K562 (cell line): Measurements from ENCODE around the gene WDR45B. TPM values are rescaled to one million over a fixed set of nuclear protein-coding genes. Genes with fewer than 3 reads are reported as not detected.

ENCODE experiments used
- BMI1 ChIP-seq: fragments of 150-350 bp; IDR thresholded peaks from 2 replicates; pipeline ENCODE4 v1.6.1; 2014; ENCODE audit warnings: low read length
- CBFA2T3 ChIP-seq: fragments of 450-650 bp; IDR thresholded peaks from 2 replicates; pipeline ENCODE4 v1.6.1; 2017
- ELK3 ChIP-seq: fragments of 450-650 bp; formaldehyde crosslinking; IDR thresholded peaks from 2 replicates; pipeline ENCODE4 v1.4.0; 2020; ENCODE audit warnings: mild to moderate bottlenecking
- JUND ChIP-seq, 2 experiments: IDR thresholded peaks; 2 replicates in 1 of 2; 3 replicates in 1 of 2; pipeline ENCODE4 v1.6.1; 2011; ENCODE audit warnings: borderline replicate concordance in 2 of 2, low read depth in 2 of 2, low read length in 2 of 2, improper control_type of control experiment in 1 of 2, missing biosample characterization in 1 of 2, missing genetic modification characterization in 1 of 2, missing genetic modification reagents in 1 of 2
- L3MBTL2 ChIP-seq: fragments of 450-650 bp; IDR thresholded peaks from 2 replicates; pipeline ENCODE4 v1.6.1; 2016; ENCODE audit warnings: mild to moderate bottlenecking, moderate library complexity
- MLLT1 ChIP-seq, 2 experiments: fragments of 450-650 bp; IDR thresholded peaks; 2 replicates each; pipeline ENCODE4 v1.6.1; 2016
- MYNN ChIP-seq, 2 experiments: sonication (generic); formaldehyde crosslinking in 1 of 2; IDR thresholded peaks; 2 replicates each; pipeline versions ENCODE4 v1.5.0 to v1.6.1; 2016 to 2020; ENCODE audit warnings: antibody characterized with exemption in 1 of 2, missing genetic modification reagents in 1 of 2
- POLR2A ChIP-seq: fragments of 450-650 bp; conservative IDR thresholded peaks from 2 replicates; pipeline ENCODE4 v1.6.1; 2016
- TCF3 ChIP-seq: sonication (generic); formaldehyde crosslinking; IDR thresholded peaks from 2 replicates; pipeline ENCODE4 v1.4.0; 2020; ENCODE audit warnings: mild to moderate bottlenecking, missing genetic modification reagents
- TFAP4 ChIP-seq: sonication (generic); formaldehyde crosslinking; IDR thresholded peaks from 2 replicates; pipeline ENCODE4 v1.8.0; 2022; ENCODE audit warnings: missing genetic modification reagents, mild to moderate bottlenecking, moderate library complexity, borderline replicate concordance
- ZFP30 ChIP-seq: fragments of 250-450 bp; sonication (Bioruptor Pico); IDR thresholded peaks from 2 replicates; pipeline ENCODE4 v1.8.0; 2022; ENCODE audit warnings: moderate library complexity, mild to moderate bottlenecking, inconsistent platforms, borderline replicate concordance
- ZNF280B ChIP-seq: fragments of 250-450 bp; sonication (Bioruptor Pico); IDR thresholded peaks from 2 replicates; pipeline ENCODE4 v1.5.1; 2021; ENCODE audit warnings: mild to moderate bottlenecking
- ZNF436 ChIP-seq: fragments of 250-450, 450-650 bp; sonication (Bioruptor Pico); formaldehyde crosslinking; IDR thresholded peaks from 2 replicates; pipeline ENCODE4 v1.7.0; 2020; ENCODE audit warnings: mild to moderate bottlenecking
- ZZZ3 ChIP-seq: fragments of 450-650 bp; IDR thresholded peaks from 2 replicates; pipeline ENCODE4 v1.6.1; 2016; ENCODE audit warnings: antibody characterized with exemption, mild to moderate bottlenecking, moderate library complexity
- polyA plus RNA-seq, 8 experiments: library from polyadenylated mRNA; depleted of rRNA in 4 of 8; stranded (reverse) in 5 of 8; unstranded in 3 of 8; fragments of >200 nt; fragmentation: Nextera tagmentation in 2 of 8; fragmentation: Illumina TruSeq in 1 of 8; extraction: Ambion mirVana in 2 of 8; extraction: Trizol in 1 of 8; gene quantifications; 2 replicates each; pipeline versions ENCODE4 v1.2.1 to v1.2.3, GENCODE V29; 2011 to 2014; ENCODE audit warnings: inconsistent platforms in 1 of 8, missing spikeins in 1 of 8
- total RNA-seq, 7 experiments: library from RNA; depleted of rRNA in 6 of 7; stranded (reverse); fragments of >200 nt in 6 of 7; fragmentation: Illumina TruSeq in 2 of 7; extraction: Trizol in 2 of 7; gene quantifications; 2 replicates each; pipeline versions ENCODE4 v1.2.1 to v1.2.3, GENCODE V29; 2011 to 2021; ENCODE audit warnings: low replicate concordance in 1 of 7
- TF ChIP-seq, protein P1 (sequence below): sonication (generic); formaldehyde crosslinking; IDR thresholded peaks from 2 replicates; pipeline ENCODE4 v1.8.1; 2023; ENCODE audit warnings: mild to moderate bottlenecking, missing genetic modification reagents
- TF ChIP-seq, protein P2 (sequence below): fragments of 250-450 bp; sonication (Bioruptor Pico); IDR thresholded peaks from 2 replicates; pipeline ENCODE4 v1.4.0; 2020; ENCODE audit warnings: mild to moderate bottlenecking, moderate library complexity, borderline replicate concordance
- TF ChIP-seq, protein P3 (sequence below): sonication (generic); formaldehyde crosslinking; IDR thresholded peaks from 2 replicates; pipeline ENCODE4 v1.9.0; 2022; ENCODE audit warnings: mild to moderate bottlenecking, missing genetic modification reagents

Gene WDR45B
- total and polyA plus RNA-seq, 9 of the 15 experiments (the other 6 are each of a cell fraction or from before 2014, with no cell fraction given): 0.72 to 74.4 (median 35.9) TPM

DNA sequence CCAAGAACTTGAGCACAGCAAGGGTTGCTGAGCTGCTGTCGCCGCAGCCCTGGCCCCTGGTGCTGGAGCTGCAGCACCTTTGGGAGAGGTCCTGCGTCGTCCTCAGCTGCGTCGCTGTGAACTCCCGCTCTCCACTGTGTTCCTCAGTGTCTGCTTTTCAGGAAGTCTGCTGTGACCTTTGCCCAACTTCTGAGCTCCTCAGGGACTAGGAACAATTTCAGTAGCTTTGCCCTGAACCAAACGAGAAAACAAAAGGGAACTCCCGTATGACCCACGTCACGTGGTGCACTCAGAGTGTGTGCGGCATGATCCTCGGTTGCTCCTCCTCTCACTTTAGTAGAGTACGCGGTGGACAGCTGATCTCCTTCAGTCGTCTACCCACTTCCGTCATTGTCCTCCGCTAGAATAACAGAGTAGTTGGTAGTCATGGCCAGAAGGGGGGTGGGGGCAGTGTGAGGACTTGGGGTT lies 44.2 kb downstream of the WDR45B start (continued):
- TF ChIP-seq ZZZ3: no peak
- no peak for TF ChIP-seq JUND (IDR thresholded peaks at IDR 0.05; ENCODE audit: borderline replicate concordance, low read depth, low read length)
- TF ChIP-seq JUND (tag; IDR thresholded peaks at IDR 0.05; ENCODE audit: borderline replicate concordance, low read depth, low read length): no peak
- peak; percentile 19; the same call in 1 of the 2 replicates for TF ChIP-seq L3MBTL2
- TF ChIP-seq ZFP30 (CRISPR knock-in tag): no peak
- TF ChIP-seq POLR2A: peak; percentile 21; the same call in 1 of the 2 replicates
- TF ChIP-seq TCF3 (CRISPR knock-in tag): 0 out of 2 replicates have a peak, but pooled peaks have one; percentile 30
- TF ChIP-seq ZNF280B (CRISPR knock-in tag): no peak
- TF ChIP-seq CBFA2T3: peak; percentile 19; the same call in 1 of the 2 replicates
- TF ChIP-seq, protein P1, sequence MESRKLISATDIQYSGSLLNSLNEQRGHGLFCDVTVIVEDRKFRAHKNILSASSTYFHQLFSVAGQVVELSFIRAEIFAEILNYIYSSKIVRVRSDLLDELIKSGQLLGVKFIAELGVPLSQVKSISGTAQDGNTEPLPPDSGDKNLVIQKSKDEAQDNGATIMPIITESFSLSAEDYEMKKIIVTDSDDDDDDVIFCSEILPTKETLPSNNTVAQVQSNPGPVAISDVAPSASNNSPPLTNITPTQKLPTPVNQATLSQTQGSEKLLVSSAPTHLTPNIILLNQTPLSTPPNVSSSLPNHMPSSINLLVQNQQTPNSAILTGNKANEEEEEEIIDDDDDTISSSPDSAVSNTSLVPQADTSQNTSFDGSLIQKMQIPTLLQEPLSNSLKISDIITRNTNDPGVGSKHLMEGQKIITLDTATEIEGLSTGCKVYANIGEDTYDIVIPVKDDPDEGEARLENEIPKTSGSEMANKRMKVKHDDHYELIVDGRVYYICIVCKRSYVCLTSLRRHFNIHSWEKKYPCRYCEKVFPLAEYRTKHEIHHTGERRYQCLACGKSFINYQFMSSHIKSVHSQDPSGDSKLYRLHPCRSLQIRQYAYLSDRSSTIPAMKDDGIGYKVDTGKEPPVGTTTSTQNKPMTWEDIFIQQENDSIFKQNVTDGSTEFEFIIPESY: peak; percentile 65; the same call in 1 of the 2 replicates
- no peak for TF ChIP-seq ZNF436 (CRISPR knock-in tag)
- TF ChIP-seq, protein P2, sequence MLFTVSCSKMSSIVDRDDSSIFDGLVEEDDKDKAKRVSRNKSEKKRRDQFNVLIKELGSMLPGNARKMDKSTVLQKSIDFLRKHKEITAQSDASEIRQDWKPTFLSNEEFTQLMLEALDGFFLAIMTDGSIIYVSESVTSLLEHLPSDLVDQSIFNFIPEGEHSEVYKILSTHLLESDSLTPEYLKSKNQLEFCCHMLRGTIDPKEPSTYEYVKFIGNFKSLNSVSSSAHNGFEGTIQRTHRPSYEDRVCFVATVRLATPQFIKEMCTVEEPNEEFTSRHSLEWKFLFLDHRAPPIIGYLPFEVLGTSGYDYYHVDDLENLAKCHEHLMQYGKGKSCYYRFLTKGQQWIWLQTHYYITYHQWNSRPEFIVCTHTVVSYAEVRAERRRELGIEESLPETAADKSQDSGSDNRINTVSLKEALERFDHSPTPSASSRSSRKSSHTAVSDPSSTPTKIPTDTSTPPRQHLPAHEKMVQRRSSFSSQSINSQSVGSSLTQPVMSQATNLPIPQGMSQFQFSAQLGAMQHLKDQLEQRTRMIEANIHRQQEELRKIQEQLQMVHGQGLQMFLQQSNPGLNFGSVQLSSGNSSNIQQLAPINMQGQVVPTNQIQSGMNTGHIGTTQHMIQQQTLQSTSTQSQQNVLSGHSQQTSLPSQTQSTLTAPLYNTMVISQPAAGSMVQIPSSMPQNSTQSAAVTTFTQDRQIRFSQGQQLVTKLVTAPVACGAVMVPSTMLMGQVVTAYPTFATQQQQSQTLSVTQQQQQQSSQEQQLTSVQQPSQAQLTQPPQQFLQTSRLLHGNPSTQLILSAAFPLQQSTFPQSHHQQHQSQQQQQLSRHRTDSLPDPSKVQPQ (CRISPR knock-in tag): no peak
- TF ChIP-seq TFAP4 (CRISPR knock-in tag): peak; percentile 95
- peak; percentile 44; the same call in 1 of the 2 replicates for TF ChIP-seq MYNN (IDR thresholded peaks at IDR 0.05)
- no peak for TF ChIP-seq MYNN (CRISPR knock-in tag; IDR thresholded peaks at IDR 0.05)
- no peak for TF ChIP-seq ELK3 (CRISPR knock-in tag)
- 0 out of 4 replicates have a peak, but pooled peaks of 1 of the 2 experiments have one; percentile 25 for TF ChIP-seq MLLT1 (IDR thresholded peaks at IDR 0.05)
- TF ChIP-seq, protein P3, sequence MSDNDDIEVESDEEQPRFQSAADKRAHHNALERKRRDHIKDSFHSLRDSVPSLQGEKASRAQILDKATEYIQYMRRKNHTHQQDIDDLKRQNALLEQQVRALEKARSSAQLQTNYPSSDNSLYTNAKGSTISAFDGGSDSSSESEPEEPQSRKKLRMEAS (CRISPR knock-in tag): peak; percentile 39; the same call in 1 of the 2 replicates
- no peak for TF ChIP-seq BMI1
